ENCODE results near the gene ABCC8. TPM values are rescaled to one million over a fixed set of nuclear protein-coding genes. Genes with fewer than 3 reads are reported as not detected.

ABCC8 gene
- total and polyA plus RNA-seq, 2 of the 8 experiments (the other 6 are each of a cell fraction or from before 2014, with no cell fraction given) = 3.7 to 4.9 TPM

- Histone ChIP-seq H2AFZ (ENCODE audit: low read length) (no peak overlapping the region), H2BK120ac (replicated peaks; ENCODE audit: low read depth, low read length) (no peak overlapping the region), H2BK12ac (ENCODE audit: low read depth, low read length) (no peak overlapping the region), H3K4ac (replicated peaks; ENCODE audit: insufficient read length, low read depth, low read length) (no peak overlapping the region), H4K8ac (ENCODE audit: extremely low read depth, insufficient read depth, low read length) (no peak overlapping the region), H3K4me3 (ENCODE audit: extremely low read depth in 1 of 4, insufficient read depth in 2 of 4, low read depth in 3 of 4, low read length in 4 of 4) (no peak overlapping the region), H3K23me2 (ENCODE audit: low read depth, low read length) (no peaks in the 10 kb centered on the region), H3K18ac (ENCODE audit: extremely low read depth, low read length) (no peak overlapping the region), H3K79me1 (ENCODE audit: low read depth, low read length) (no peaks in the 10 kb centered on the region), H3K36me3 (ENCODE audit: control insufficient read depth in 2 of 4, insufficient read depth in 4 of 4, low read length in 3 of 4) (no peaks in the 10 kb centered on the region), H3K27ac (ENCODE audit: low read depth, low read length) (no peak overlapping the region), H4K5ac (ENCODE audit: insufficient read length, low read depth, low read length) (no peak overlapping the region), H3K9ac (replicated peaks in 1 of 4; ENCODE audit: extremely low read depth in 1 of 4, low read depth in 3 of 4, low read length in 3 of 4) (no peak overlapping the region), H4K91ac (replicated peaks; ENCODE audit: insufficient read length, low read length) (no peak overlapping the region), H3K4me2 (ENCODE audit: insufficient read depth in 1 of 2, low read depth in 2 of 2, low read length in 2 of 2) (no peak overlapping the region), H2BK20ac (ENCODE audit: low read length) (no peak overlapping the region), H3K56ac (replicated peaks; ENCODE audit: insufficient read length, low read depth, low read length) (no peak overlapping the region), H3K23ac (ENCODE audit: insufficient read length) (no peak overlapping the region), H2BK5ac (ENCODE audit: low read depth, low read length) (no peak overlapping the region), H3K14ac (ENCODE audit: insufficient read length) (no peak overlapping the region), H3K9me3 (ENCODE audit: insufficient read depth in 2 of 2, low read depth in 1 of 2, low read length in 1 of 2) (no peaks in the 10 kb centered on the region), H2AK5ac (ENCODE audit: low read depth, low read length) (no peak overlapping the region; the same call in 1 of the 2 replicates), H2BK15ac (ENCODE audit: low read length) (no peak overlapping the region), H3K27me3 (replicated peaks in 1 of 4; ENCODE audit: control insufficient read depth in 3 of 4, extremely low read depth in 1 of 4, insufficient read depth in 3 of 4, low read length in 3 of 4) (peaks cover 0 to 2% (median 0%) of the 10 kb centered on the region in 4 experiments; a peak in 1 of 7 replicates), H3K4me1 (replicated peaks in 1 of 4; ENCODE audit: control insufficient read depth in 3 of 4, insufficient read depth in 4 of 4, low read length in 3 of 4) (no peaks in the 10 kb centered on the region; a peak in 1 of 7 replicates), H3K79me2 (ENCODE audit: control insufficient read depth in 1 of 2, insufficient read depth in 2 of 2, low read length in 2 of 2) (no peaks in the 10 kb centered on the region), H4K20me1 (replicated peaks in 1 of 2; ENCODE audit: control insufficient read depth in 1 of 2, insufficient read depth in 2 of 2, low read length in 2 of 2) (no peaks in the 10 kb centered on the region)
- no peak for FAIRE-seq
- 88% methylated on average over 6 of the region's 6 CpGs; no CpG with 5 or more reads in 1 of the 2 experiments for WGBS, 2 experiments (ENCODE audit: extremely low coverage in 1 of 2, insufficient coverage in 1 of 2, insufficient read length in 1 of 2, insufficient replicate concordance in 2 of 2, low coverage in 1 of 2, low lambda C conversion rate in 2 of 2, missing lambda C conversion rate in 1 of 2)
- POLR2A ChIA-PET (ENCODE audit: partially characterized antibody) = interaction anchor here (0.9 to 1.1 kb wide), 2 partner anchors 21 to 26 kb away, joined by 3 read pairs; no protein-coding TSS in a partner anchor
- DNase-seq (ENCODE audit: low read depth in 1 of 2, low spot score in 2 of 2) = no peak
- CTCF ChIA-PET (ENCODE audit: partially characterized antibody) = interaction anchor here (0.5 to 44.8 kb wide), 20 partner anchors 14 to 249 kb away, joined by 3 to 1414 read pairs (median 4); partner anchors contain the start of genes KCNJ11 and OTOG
- no peak for TF ChIP-seq ATF2 (IDR thresholded peaks at IDR 0.05; ENCODE audit: low read length)
- TF ChIP-seq POLR2AphosphoS5 (IDR thresholded peaks at IDR 0.05; ENCODE audit: low read depth, low read length) = no peak
- TF ChIP-seq BACH1 (IDR thresholded peaks at IDR 0.05; ENCODE audit: low read length) = no peak
- TF ChIP-seq SP2 (IDR thresholded peaks at IDR 0.05; ENCODE audit: low read length) = no peak
- TF ChIP-seq JUND (IDR thresholded peaks at IDR 0.05; ENCODE audit: low read length) = no peak
- no peak for TF ChIP-seq CREB1 (IDR thresholded peaks at IDR 0.05)
- no peak for TF ChIP-seq BRCA1 (IDR thresholded peaks at IDR 0.05; ENCODE audit: low read depth, low read length)
- TF ChIP-seq SUZ12 (IDR thresholded peaks at IDR 0.05; ENCODE audit: low read length) = no peak
- no peak for TF ChIP-seq CHD1 (IDR thresholded peaks at IDR 0.05; ENCODE audit: low read depth, low read length)
- no peak for TF ChIP-seq SIX5 (IDR thresholded peaks at IDR 0.05; ENCODE audit: low read depth, low read length)
- no peak for TF ChIP-seq E2F6 (IDR thresholded peaks at IDR 0.05)
- TF ChIP-seq SIN3A (conservative IDR thresholded peaks at IDR 0.05 in 1 of 2, IDR thresholded peaks at IDR 0.05 in 1 of 2; ENCODE audit: low read depth in 1 of 2, low read length in 2 of 2) = no peak
- TF ChIP-seq BCL11A (IDR thresholded peaks at IDR 0.05; ENCODE audit: low read depth in 2 of 2, low read length in 2 of 2) = no peak
These were observed 29.7 kb upstream of the ABCC8 start for GRCh38 chr11:17506314-17506713.
